22Rv1 (cell line): Measurements from ENCODE around the gene GLI2.

Experiments used
- CTCF ChIP-seq: fragments of 450-650 bp; IDR thresholded peaks from 2 replicates; pipeline ENCODE4 v1.5.1; 2017; ENCODE audit warnings: mild to moderate bottlenecking
- ZFX ChIP-seq: fragments of 450-650 bp; IDR thresholded peaks from 2 replicates; pipeline ENCODE4 v1.6.1; 2017; ENCODE audit warnings: antibody characterized with exemption, borderline replicate concordance

- no peak for TF ChIP-seq CTCF
- TF ChIP-seq ZFX: no peak
These were observed 33.6 kb downstream of the GLI2 start for GRCh38 chr2:120769076-120769786.
